ENCODE data around the gene TBC1D1.

TBC1D1 gene

GRCh38 chr4:37905533-37906169 lies 14.8 kb downstream of the TBC1D1 start:
- Histone ChIP-seq H3F3A (ENCODE audit: control insufficient read depth, insufficient read depth) (no peaks in the 10 kb centered on the region), H3K36me3 (ENCODE audit: control insufficient read depth, low read length) (peaks cover 26% of the 10 kb centered on the region), H3K79me2 (ENCODE audit: control insufficient read depth, low read length) (no peaks in the 10 kb centered on the region), H4K20me1 (ENCODE audit: control insufficient read depth, insufficient read depth, low read depth, low read length) (no peaks in the 10 kb centered on the region; the same call in 1 of the 2 replicates), H3K27me3 (ENCODE audit: control insufficient read depth, low read length) (no peaks in the 10 kb centered on the region), H3K4me2 (ENCODE audit: low read length) (no peak overlapping the region), H3K9me2 (replicated peaks; ENCODE audit: control insufficient read depth, low read length) (no peaks in the 10 kb centered on the region), H3K4me3 (ENCODE audit: low read length) (no peak overlapping the region), H3K9me3 (ENCODE audit: control insufficient read depth, insufficient read depth, low read length) (no peaks in the 10 kb centered on the region), H3K27ac (ENCODE audit: low read depth, low read length) (no peak overlapping the region), H3K4me1 (ENCODE audit: control insufficient read depth, low read length) (no peaks in the 10 kb centered on the region)
- TF ChIP-seq EZH2phosphoT487 (IDR thresholded peaks at IDR 0.05; ENCODE audit: borderline replicate concordance, low read length) = no peak

GRCh38 chr4:37908488-37909331 lies 17.8 kb downstream of the TBC1D1 start:
- TF ChIP-seq CTCF (IDR thresholded peaks at IDR 0.05; ENCODE audit: low read depth, low read length, poor library complexity, severe bottlenecking) (no peak), EZH2phosphoT487 (IDR thresholded peaks at IDR 0.05; ENCODE audit: borderline replicate concordance, low read length) (no peak)
- H3K4me2 ChIP-seq (ENCODE audit: low read length) = no peak overlapping the region

GRCh38 chr4:37909332-37910090 lies 18.6 kb downstream of the TBC1D1 start:
- H3K79me2 ChIP-seq (ENCODE audit: control insufficient read depth, low read length) = no peaks in the 10 kb centered on the region
- H4K20me1 ChIP-seq (ENCODE audit: control insufficient read depth, insufficient read depth, low read depth, low read length) = no peaks in the 10 kb centered on the region; the same call in 1 of the 2 replicates
- H3K9me3 ChIP-seq (ENCODE audit: control insufficient read depth, insufficient read depth, low read length) = no peaks in the 10 kb centered on the region
- H3K36me3 ChIP-seq (ENCODE audit: control insufficient read depth, low read length) = peaks cover 3% of the 10 kb centered on the region
- no peak overlapping the region for H3K4me3 ChIP-seq (ENCODE audit: low read length)
- no peaks in the 10 kb centered on the region for H3K27me3 ChIP-seq (ENCODE audit: control insufficient read depth, low read length)
- H3K4me1 ChIP-seq (ENCODE audit: control insufficient read depth, low read length) = no peaks in the 10 kb centered on the region
- no peak overlapping the region for H3K27ac ChIP-seq (ENCODE audit: low read depth, low read length)
- no peaks in the 10 kb centered on the region for H3F3A ChIP-seq (ENCODE audit: control insufficient read depth, insufficient read depth)
- no peak overlapping the region for H3K4me2 ChIP-seq (ENCODE audit: low read length)
- H3K9me2 ChIP-seq (replicated peaks; ENCODE audit: control insufficient read depth, low read length) = no peaks in the 10 kb centered on the region
- no peak for TF ChIP-seq CTCF (IDR thresholded peaks at IDR 0.05; ENCODE audit: low read depth, low read length, poor library complexity, severe bottlenecking)
- TF ChIP-seq EZH2phosphoT487 (IDR thresholded peaks at IDR 0.05; ENCODE audit: borderline replicate concordance, low read length) = no peak

More at GRCh38 chr4:37908488-37909331, 17.8 kb downstream of the TBC1D1 start:
- no peaks in the 10 kb centered on the region for H3K4me1 ChIP-seq (ENCODE audit: control insufficient read depth, low read length)
- H3K4me3 ChIP-seq (ENCODE audit: low read length) = no peak overlapping the region
- peaks cover 9% of the 10 kb centered on the region for H3K36me3 ChIP-seq (ENCODE audit: control insufficient read depth, low read length)
- H3K9me2 ChIP-seq (replicated peaks; ENCODE audit: control insufficient read depth, low read length) = no peaks in the 10 kb centered on the region
- H3K27me3 ChIP-seq (ENCODE audit: control insufficient read depth, low read length) = no peaks in the 10 kb centered on the region
- no peak overlapping the region for H3K27ac ChIP-seq (ENCODE audit: low read depth, low read length)
- H3F3A ChIP-seq (ENCODE audit: control insufficient read depth, insufficient read depth) = no peaks in the 10 kb centered on the region
- H3K79me2 ChIP-seq (ENCODE audit: control insufficient read depth, low read length) = no peaks in the 10 kb centered on the region
- no peaks in the 10 kb centered on the region; the same call in 1 of the 2 replicates for H4K20me1 ChIP-seq (ENCODE audit: control insufficient read depth, insufficient read depth, low read depth, low read length)
- H3K9me3 ChIP-seq (ENCODE audit: control insufficient read depth, insufficient read depth, low read length) = no peaks in the 10 kb centered on the region

Measured in DOHH2 (cell line).